Measurements from ENCODE around the gene BSCL2.

- TF ChIP-seq CTCF (IDR thresholded peaks at IDR 0.05), result no peak
- TF ChIP-seq EP300 (IDR thresholded peaks at IDR 0.05), result no peak
- peak in 2 of 3 donors; percentile 56 to 69 for TF ChIP-seq POLR2AphosphoS5 (IDR thresholded peaks at IDR 0.05)
Observed at GRCh38 chr11:62689421-62690183, 17.6 kb downstream of the BSCL2 start, which contains the start of gene LRRN4CL.

All from suprapubic skin (tissue), 4 donors.